HepG2 (cell line): Measurements from ENCODE around the gene BMI1. TPM values are rescaled to one million over a fixed set of nuclear protein-coding genes. Genes with fewer than 3 reads are reported as not detected.

Source experiments
- DNMT3B ChIP-seq: conservative IDR thresholded peaks from 2 replicates; pipeline ENCODE4 v1.6.1; 2016; ENCODE audit warnings: missing biosample characterization, control low read depth
- JUNB ChIP-seq: sonication (generic); formaldehyde crosslinking; IDR thresholded peaks from 2 replicates; pipeline ENCODE4 v1.8.0; 2022; ENCODE audit warnings: missing genetic modification reagents, mild to moderate bottlenecking, borderline replicate concordance
- MEIS1 ChIP-seq: sonication (generic); formaldehyde crosslinking; IDR thresholded peaks from 2 replicates; pipeline ENCODE4 v1.9.0; 2021; ENCODE audit warnings: mild to moderate bottlenecking, missing genetic modification reagents, moderate library complexity, borderline replicate concordance
- PITX1 ChIP-seq: sonication (generic); formaldehyde crosslinking; IDR thresholded peaks from 2 replicates; pipeline ENCODE4 v1.5.1; 2020; ENCODE audit warnings: mild to moderate bottlenecking, missing genetic modification reagents
- SMARCE1 ChIP-seq: fragments of 450-650 bp; IDR thresholded peaks from 2 replicates; pipeline ENCODE4 v1.6.1; 2017; ENCODE audit warnings: borderline replicate concordance
- SRSF1 ChIP-seq: fragments of 200-400 bp; formaldehyde crosslinking; optimal IDR thresholded peaks from 2 replicates; pipeline ENCODE3; 2017; ENCODE audit warnings: mild to moderate bottlenecking, low read depth, low read length, moderate library complexity
- ZMYM3 ChIP-seq: sonication (generic); formaldehyde crosslinking; IDR thresholded peaks from 2 replicates; pipeline ENCODE4 v1.5.1; 2020; ENCODE audit warnings: mild to moderate bottlenecking, missing genetic modification reagents
- ZNF331 ChIP-seq: sonication (generic); formaldehyde crosslinking; IDR thresholded peaks from 2 replicates; pipeline ENCODE4 v1.4.0; 2020; ENCODE audit warnings: missing genetic modification reagents
- ZNF761 ChIP-seq: sonication (generic); formaldehyde crosslinking; conservative IDR thresholded peaks from 2 replicates; pipeline ENCODE4 v1.4.0; 2020; ENCODE audit warnings: mild to moderate bottlenecking, missing genetic modification reagents
- polyA plus RNA-seq, 8 experiments: library from polyadenylated mRNA; depleted of rRNA in 3 of 8; stranded (reverse) in 7 of 8; unstranded in 1 of 8; fragments of >200 nt; fragmentation: Illumina TruSeq in 4 of 8; extraction: Trizol in 4 of 8; gene quantifications; 2 replicates each; pipeline versions ENCODE4 v1.2.1 to v1.2.3, GENCODE V29; 2011 to 2016; ENCODE audit warnings: low read depth in 4 of 8, missing spikeins in 1 of 8, mixed read lengths in 1 of 8; ENCODE audit not compliant: insufficient read depth in 1 of 8
- total RNA-seq, 5 experiments: library from RNA; depleted of rRNA; stranded (reverse); fragments of >200 nt; fragmentation: Illumina TruSeq; extraction: Trizol; gene quantifications; 2 replicates each; pipeline ENCODE4 v1.2.3, GENCODE V29; 2016; ENCODE audit warnings: low read depth in 1 of 5
- TF ChIP-seq, protein P1 (sequence below): sonication (generic); formaldehyde crosslinking; IDR thresholded peaks from 2 replicates; pipeline ENCODE4 v1.4.0; 2020; ENCODE audit warnings: missing genetic modification reagents, borderline replicate concordance
- TF ChIP-seq, protein P2 (sequence below): sonication (generic); formaldehyde crosslinking; IDR thresholded peaks from 2 replicates; pipeline ENCODE4 v1.5.0; 2020; ENCODE audit warnings: mild to moderate bottlenecking, missing genetic modification reagents, borderline replicate concordance
- TF ChIP-seq, protein P3 (sequence below): sonication (generic); formaldehyde crosslinking; conservative IDR thresholded peaks from 2 replicates; pipeline ENCODE4 v1.4.0; 2020; ENCODE audit warnings: mild to moderate bottlenecking, missing genetic modification reagents, moderate library complexity

Gene BMI1
- total and polyA plus RNA-seq, 2 of the 13 experiments (the other 11 are each of a cell fraction or from before 2014, with no cell fraction given) = 30.5 to 44.0 TPM

GRCh38 chr10:22316286-22317075, 4.4 kb upstream of the BMI1 start, which contains the start of gene COMMD3 (continued):
- TF ChIP-seq, protein P1, sequence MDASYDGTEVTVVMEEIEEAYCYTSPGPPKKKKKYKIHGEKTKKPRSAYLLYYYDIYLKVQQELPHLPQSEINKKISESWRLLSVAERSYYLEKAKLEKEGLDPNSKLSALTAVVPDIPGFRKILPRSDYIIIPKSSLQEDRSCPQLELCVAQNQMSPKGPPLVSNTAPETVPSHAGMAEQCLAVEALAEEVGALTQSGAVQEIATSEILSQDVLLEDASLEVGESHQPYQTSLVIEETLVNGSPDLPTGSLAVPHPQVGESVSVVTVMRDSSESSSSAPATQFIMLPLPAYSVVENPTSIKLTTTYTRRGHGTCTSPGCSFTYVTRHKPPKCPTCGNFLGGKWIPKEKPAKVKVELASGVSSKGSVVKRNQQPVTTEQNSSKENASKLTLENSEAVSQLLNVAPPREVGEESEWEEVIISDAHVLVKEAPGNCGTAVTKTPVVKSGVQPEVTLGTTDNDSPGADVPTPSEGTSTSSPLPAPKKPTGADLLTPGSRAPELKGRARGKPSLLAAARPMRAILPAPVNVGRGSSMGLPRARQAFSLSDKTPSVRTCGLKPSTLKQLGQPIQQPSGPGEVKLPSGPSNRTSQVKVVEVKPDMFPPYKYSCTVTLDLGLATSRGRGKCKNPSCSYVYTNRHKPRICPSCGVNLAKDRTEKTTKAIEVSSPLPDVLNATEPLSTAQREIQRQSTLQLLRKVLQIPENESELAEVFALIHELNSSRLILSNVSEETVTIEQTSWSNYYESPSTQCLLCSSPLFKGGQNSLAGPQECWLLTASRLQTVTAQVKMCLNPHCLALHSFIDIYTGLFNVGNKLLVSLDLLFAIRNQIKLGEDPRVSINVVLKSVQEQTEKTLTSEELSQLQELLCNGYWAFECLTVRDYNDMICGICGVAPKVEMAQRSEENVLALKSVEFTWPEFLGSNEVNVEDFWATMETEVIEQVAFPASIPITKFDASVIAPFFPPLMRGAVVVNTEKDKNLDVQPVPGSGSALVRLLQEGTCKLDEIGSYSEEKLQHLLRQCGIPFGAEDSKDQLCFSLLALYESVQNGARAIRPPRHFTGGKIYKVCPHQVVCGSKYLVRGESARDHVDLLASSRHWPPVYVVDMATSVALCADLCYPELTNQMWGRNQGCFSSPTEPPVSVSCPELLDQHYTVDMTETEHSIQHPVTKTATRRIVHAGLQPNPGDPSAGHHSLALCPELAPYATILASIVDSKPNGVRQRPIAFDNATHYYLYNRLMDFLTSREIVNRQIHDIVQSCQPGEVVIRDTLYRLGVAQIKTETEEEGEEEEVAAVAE (CRISPR knock-in tag) = peak; percentile 66; the same call in 1 of the 2 replicates
- TF ChIP-seq, protein P2, sequence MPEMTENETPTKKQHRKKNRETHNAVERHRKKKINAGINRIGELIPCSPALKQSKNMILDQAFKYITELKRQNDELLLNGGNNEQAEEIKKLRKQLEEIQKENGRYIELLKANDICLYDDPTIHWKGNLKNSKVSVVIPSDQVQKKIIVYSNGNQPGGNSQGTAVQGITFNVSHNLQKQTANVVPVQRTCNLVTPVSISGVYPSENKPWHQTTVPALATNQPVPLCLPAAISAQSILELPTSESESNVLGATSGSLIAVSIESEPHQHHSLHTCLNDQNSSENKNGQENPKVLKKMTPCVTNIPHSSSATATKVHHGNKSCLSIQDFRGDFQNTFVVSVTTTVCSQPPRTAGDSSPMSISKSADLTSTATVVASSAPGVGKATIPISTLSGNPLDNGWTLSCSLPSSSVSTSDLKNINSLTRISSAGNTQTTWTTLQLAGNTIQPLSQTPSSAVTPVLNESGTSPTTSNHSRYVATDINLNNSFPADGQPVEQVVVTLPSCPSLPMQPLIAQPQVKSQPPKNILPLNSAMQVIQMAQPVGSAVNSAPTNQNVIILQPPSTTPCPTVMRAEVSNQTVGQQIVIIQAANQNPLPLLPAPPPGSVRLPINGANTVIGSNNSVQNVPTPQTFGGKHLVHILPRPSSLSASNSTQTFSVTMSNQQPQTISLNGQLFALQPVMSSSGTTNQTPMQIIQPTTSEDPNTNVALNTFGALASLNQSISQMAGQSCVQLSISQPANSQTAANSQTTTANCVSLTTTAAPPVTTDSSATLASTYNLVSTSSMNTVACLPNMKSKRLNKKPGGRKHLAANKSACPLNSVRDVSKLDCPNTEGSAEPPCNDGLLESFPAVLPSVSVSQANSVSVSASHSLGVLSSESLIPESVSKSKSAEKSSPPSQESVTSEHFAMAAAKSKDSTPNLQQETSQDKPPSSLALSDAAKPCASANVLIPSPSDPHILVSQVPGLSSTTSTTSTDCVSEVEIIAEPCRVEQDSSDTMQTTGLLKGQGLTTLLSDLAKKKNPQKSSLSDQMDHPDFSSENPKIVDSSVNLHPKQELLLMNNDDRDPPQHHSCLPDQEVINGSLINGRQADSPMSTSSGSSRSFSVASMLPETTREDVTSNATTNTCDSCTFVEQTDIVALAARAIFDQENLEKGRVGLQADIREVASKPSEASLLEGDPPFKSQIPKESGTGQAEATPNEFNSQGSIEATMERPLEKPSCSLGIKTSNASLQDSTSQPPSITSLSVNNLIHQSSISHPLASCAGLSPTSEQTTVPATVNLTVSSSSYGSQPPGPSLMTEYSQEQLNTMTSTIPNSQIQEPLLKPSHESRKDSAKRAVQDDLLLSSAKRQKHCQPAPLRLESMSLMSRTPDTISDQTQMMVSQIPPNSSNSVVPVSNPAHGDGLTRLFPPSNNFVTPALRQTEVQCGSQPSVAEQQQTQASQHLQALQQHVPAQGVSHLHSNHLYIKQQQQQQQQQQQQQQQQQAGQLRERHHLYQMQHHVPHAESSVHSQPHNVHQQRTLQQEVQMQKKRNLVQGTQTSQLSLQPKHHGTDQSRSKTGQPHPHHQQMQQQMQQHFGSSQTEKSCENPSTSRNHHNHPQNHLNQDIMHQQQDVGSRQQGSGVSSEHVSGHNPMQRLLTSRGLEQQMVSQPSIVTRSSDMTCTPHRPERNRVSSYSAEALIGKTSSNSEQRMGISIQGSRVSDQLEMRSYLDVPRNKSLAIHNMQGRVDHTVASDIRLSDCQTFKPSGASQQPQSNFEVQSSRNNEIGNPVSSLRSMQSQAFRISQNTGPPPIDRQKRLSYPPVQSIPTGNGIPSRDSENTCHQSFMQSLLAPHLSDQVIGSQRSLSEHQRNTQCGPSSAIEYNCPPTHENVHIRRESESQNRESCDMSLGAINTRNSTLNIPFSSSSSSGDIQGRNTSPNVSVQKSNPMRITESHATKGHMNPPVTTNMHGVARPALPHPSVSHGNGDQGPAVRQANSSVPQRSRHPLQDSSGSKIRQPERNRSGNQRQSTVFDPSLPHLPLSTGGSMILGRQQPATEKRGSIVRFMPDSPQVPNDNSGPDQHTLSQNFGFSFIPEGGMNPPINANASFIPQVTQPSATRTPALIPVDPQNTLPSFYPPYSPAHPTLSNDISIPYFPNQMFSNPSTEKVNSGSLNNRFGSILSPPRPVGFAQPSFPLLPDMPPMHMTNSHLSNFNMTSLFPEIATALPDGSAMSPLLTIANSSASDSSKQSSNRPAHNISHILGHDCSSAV (CRISPR knock-in tag) = no peak
- no peak for TF ChIP-seq ZMYM3 (CRISPR knock-in tag)
- peak; percentile 23; the same call in 1 of the 2 replicates for TF ChIP-seq DNMT3B (CRISPR knock-in tag)
- 0 out of 2 replicates have a peak, but pooled peaks have one; percentile 56 for TF ChIP-seq ZNF761 (CRISPR knock-in tag)
- 0 out of 2 replicates have a peak, but pooled peaks have one; percentile 19 for TF ChIP-seq ZNF331
- TF ChIP-seq SRSF1 = peak; percentile 58
- TF ChIP-seq SMARCE1 = no peak
- TF ChIP-seq, protein P3, sequence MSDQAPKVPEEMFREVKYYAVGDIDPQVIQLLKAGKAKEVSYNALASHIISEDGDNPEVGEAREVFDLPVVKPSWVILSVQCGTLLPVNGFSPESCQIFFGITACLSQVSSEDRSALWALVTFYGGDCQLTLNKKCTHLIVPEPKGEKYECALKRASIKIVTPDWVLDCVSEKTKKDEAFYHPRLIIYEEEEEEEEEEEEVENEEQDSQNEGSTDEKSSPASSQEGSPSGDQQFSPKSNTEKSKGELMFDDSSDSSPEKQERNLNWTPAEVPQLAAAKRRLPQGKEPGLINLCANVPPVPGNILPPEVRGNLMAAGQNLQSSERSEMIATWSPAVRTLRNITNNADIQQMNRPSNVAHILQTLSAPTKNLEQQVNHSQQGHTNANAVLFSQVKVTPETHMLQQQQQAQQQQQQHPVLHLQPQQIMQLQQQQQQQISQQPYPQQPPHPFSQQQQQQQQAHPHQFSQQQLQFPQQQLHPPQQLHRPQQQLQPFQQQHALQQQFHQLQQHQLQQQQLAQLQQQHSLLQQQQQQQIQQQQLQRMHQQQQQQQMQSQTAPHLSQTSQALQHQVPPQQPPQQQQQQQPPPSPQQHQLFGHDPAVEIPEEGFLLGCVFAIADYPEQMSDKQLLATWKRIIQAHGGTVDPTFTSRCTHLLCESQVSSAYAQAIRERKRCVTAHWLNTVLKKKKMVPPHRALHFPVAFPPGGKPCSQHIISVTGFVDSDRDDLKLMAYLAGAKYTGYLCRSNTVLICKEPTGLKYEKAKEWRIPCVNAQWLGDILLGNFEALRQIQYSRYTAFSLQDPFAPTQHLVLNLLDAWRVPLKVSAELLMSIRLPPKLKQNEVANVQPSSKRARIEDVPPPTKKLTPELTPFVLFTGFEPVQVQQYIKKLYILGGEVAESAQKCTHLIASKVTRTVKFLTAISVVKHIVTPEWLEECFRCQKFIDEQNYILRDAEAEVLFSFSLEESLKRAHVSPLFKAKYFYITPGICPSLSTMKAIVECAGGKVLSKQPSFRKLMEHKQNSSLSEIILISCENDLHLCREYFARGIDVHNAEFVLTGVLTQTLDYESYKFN (CRISPR knock-in tag) = peak; percentile 34; the same call in 1 of the 2 replicates
- no peak for TF ChIP-seq MEIS1 (CRISPR knock-in tag)
- TF ChIP-seq JUNB (CRISPR knock-in tag) = no peak
- peak; percentile 46; the same call in 1 of the 2 replicates for TF ChIP-seq PITX1 (CRISPR knock-in tag)
